HG03457 (cell line): ENCODE data around the gene SPRR2F.

Source experiments
- ATAC-seq: cut with Tn5 transposase; IDR thresholded peaks from one replicate; pipeline ENCODE4 v1.9.1; 2021; ENCODE audit warnings: moderate number of reproducible peaks; ENCODE audit not compliant: unreplicated experiment

The SPRR2F gene

DNA sequence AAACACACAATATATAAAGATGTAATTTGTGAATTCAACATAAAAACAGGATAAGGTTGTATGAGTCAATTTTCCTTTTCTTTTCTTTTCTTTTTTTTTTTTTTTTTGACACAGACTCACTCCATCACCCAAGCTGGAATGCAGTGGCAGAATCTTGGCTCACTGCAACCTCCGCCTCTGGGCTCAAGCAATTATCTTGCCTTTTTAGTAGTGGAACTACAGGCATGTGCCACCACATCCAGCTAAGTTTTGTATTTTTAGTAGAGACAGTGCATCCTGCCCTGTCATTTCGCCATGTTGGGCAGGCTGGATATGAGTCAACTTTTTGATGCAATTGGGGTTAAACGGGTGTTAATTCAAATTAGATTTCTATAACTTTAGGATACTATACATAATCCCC lies 31.6 kb downstream of the SPRR2F start:
- no peak for ATAC-seq

DNA sequence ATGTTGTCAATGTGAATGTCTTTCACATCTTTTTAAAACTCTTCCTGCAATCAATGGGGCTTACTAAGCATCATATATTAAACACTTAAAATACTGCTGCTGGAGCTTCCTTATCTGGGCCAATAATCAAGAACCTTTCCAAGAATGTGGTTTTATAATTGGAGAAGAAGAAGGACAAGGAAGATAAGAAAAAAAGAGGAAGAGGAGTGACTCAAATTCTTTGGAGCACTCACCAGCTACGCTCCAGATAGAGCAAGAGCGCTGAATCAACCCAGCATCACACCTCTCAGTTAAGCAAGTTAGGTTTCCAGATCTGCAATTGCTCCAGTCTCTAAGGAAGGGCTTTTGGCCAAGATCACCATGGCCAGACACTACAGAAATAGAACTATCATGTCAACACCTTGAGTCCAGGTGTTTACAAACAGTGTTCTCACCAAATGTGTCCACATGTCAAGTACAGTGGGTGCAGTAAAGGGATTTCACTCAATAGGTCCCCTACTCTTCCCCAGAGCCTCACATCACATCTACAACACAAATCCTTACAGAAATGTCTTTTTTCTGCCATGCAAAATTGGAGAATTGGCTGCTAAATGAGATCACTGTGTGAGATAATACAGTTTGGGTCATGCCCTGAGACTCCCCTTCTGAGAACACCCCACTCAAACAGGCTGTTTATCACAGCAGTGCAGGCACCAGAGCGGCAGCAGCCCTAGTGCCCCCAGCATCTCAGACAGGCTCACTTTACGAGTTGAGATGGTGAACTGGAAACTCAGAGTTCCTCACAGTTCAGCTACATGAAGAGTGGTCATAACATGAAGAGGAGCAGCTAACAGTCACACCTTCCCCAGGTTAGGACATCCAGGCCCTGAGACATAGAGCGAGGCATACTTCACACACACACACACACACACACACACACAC lies 40.2 kb downstream of the SPRR2F start:
- ATAC-seq = no peak

DNA sequence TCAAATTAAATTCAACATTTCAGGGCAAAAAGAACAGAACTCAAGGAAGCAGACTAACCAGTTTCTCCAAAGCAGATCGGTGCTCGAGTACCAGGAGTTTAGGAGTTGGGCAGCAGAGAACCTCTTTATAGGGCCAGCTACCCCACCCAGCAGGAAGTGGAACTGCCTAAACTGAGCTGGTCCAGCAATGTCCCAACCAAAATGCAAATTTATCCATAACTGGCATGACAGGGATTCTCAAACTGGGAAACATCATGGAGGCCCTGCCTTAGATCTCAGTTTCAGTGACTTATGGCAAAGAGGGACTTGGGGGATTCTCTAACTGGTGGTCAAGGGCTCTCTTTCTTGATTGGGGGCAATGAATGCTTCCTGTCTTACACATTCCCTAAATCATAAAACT lies 41.8 kb downstream of the SPRR2F start, which contains the start of gene SPRR2B:
Gene SPRR2B (minus strand): TSS at position 101 of the 400 bp plus-strand sequence. CDS start 772 bp downstream, outside the sequence.
- ATAC-seq = no peak

DNA sequence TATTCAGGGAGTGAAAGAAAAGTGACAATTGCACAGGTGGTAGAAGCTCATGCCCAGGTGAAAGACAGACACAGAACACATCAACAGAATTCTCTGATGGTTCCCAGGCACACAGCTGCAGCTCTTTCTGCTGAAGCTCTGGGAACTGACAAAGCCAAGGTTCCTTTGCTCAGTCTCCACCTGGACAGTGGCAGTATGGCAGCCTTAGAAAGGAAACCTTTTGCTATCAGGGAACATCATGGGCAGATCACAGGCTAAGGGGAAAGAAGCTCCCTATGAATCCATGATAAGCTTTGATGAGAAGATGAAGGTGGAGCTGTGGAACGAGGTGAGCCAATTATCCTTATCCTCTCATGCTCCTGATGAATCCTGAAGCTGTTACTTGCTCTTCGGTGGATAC lies 43.1 kb downstream of the SPRR2F start:
- ATAC-seq = no peak
